H1 (cell line): ENCODE data around the gene ATP6V0A1. TPM values are rescaled to one million over a fixed set of nuclear protein-coding genes. Genes with fewer than 3 reads are reported as not detected.

Source experiments
- CTCF ChIA-PET: fragments of 300-600 bp; sonication (Branson Sonifier 250); formaldehyde crosslinking; loops from one replicate; lab custom pipeline; 2021; ENCODE audit not compliant: partially characterized antibody; lab: Charles Lee
- POLR2A ChIA-PET: fragments of 300-600 bp; sonication (Branson Sonifier 250); formaldehyde crosslinking; loops from one replicate; lab custom pipeline; 2021; ENCODE audit warnings: inconsistent platforms; ENCODE audit not compliant: partially characterized antibody; lab: Charles Lee
- DNase-seq, 2 experiments: peaks; one replicate each; pipeline versions ENCODE4 v3.0.0 to v3.0.0-alpha.2; 2010 to 2022; ENCODE audit warnings: low spot score in 2 of 2, low read depth in 1 of 2, mixed read lengths in 1 of 2
- FAIRE-seq: peaks from 2 replicates; lab custom pipeline; 2011; peaks lifted over from hg19 to GRCh38; lab: Jason Lieb, UNC
- H2AFZ ChIP-seq: 2 replicates; pipeline ENCODE4 v1.8.1; 2012; ENCODE audit warnings: low read length, inconsistent platforms
- H2AK5ac ChIP-seq: 2 replicates; pipeline ENCODE4 v1.6.1; 2013; ENCODE audit warnings: low read depth, low read length
- H2BK120ac ChIP-seq: replicated peaks from 2 replicates; pipeline ENCODE3; 2013; ENCODE audit warnings: low read depth, low read length, inconsistent platforms
- H2BK12ac ChIP-seq: 2 replicates; pipeline ENCODE4 v1.6.1; 2013; ENCODE audit warnings: low read depth, low read length
- H2BK15ac ChIP-seq: 2 replicates; pipeline ENCODE4 v1.6.1; 2013; ENCODE audit warnings: low read length
- H2BK20ac ChIP-seq: 2 replicates; pipeline ENCODE4 v1.6.1; 2013; ENCODE audit warnings: low read length
- H2BK5ac ChIP-seq: 2 replicates; pipeline ENCODE4 v1.6.1; 2013; ENCODE audit warnings: low read depth, low read length
- H3K14ac ChIP-seq: 2 replicates; pipeline ENCODE4 v1.6.1; 2013; ENCODE audit warnings: inconsistent platforms; ENCODE audit not compliant: insufficient read length
- H3K18ac ChIP-seq: 2 replicates; pipeline ENCODE4 v1.6.1; 2013; ENCODE audit warnings: low read length; ENCODE audit errors: extremely low read depth
- H3K23ac ChIP-seq: 2 replicates; pipeline ENCODE4 v1.6.1; 2013; ENCODE audit warnings: inconsistent platforms; ENCODE audit not compliant: insufficient read length
- H3K23me2 ChIP-seq: 2 replicates; pipeline ENCODE4 v1.6.1; 2013; ENCODE audit warnings: low read depth, low read length
- H3K27ac ChIP-seq: 2 replicates; pipeline ENCODE4 v1.6.1; 2011; ENCODE audit warnings: low read depth, low read length, inconsistent platforms
- H3K27me3 ChIP-seq, 4 experiments: replicated peaks in 1 of 4; 1 replicate in 1 of 4; 2 replicates in 3 of 4; pipeline versions ENCODE4 v1.6.1 to v1.8.1; 2011 to 2013; ENCODE audit warnings: low read length in 3 of 4, mild to moderate bottlenecking in 3 of 4, inconsistent platforms in 2 of 4, mixed read lengths in 2 of 4, moderate library complexity in 1 of 4; ENCODE audit not compliant: control insufficient read depth in 3 of 4, insufficient read depth in 3 of 4; ENCODE audit errors: extremely low read depth in 1 of 4
- H3K36me3 ChIP-seq, 4 experiments: 2 replicates each; pipeline versions ENCODE4 v1.6.1 to v1.8.1; 2011 to 2013; ENCODE audit warnings: mild to moderate bottlenecking in 4 of 4, low read length in 3 of 4, moderate library complexity in 2 of 4, control low read depth in 1 of 4, inconsistent platforms in 1 of 4; ENCODE audit not compliant: insufficient read depth in 4 of 4, control insufficient read depth in 2 of 4
- H3K4ac ChIP-seq: replicated peaks from 2 replicates; pipeline ENCODE3; 2013; ENCODE audit warnings: low read length, low read depth, mixed read lengths, inconsistent platforms; ENCODE audit not compliant: insufficient read length
- H3K4me1 ChIP-seq, 4 experiments: replicated peaks in 1 of 4; 1 replicate in 1 of 4; 2 replicates in 3 of 4; pipeline versions ENCODE4 v1.6.1 to v1.8.1; 2011 to 2013; ENCODE audit warnings: low read length in 3 of 4, inconsistent platforms in 2 of 4, mixed read lengths in 1 of 4; ENCODE audit not compliant: insufficient read depth in 4 of 4, control insufficient read depth in 3 of 4
- H3K4me2 ChIP-seq, 2 experiments: 2 replicates each; pipeline versions ENCODE4 v1.6.1 to v1.8.1; 2011 to 2013; ENCODE audit warnings: low read depth in 2 of 2, low read length in 2 of 2, control low read depth in 1 of 2, inconsistent platforms in 1 of 2, mild to moderate bottlenecking in 1 of 2; ENCODE audit not compliant: insufficient read depth in 1 of 2
- H3K4me3 ChIP-seq, 4 experiments: fragments of 200-600, 300-600 bp in 1 of 4; sonication (generic), shearing (Covaris generic), sonication (Bioruptor Twin) in 1 of 4; 2 replicates each; pipeline versions ENCODE4 v1.5.1 to v1.8.1; 2011 to 2016; ENCODE audit warnings: low read length in 4 of 4, low read depth in 3 of 4, control low read depth in 2 of 4, inconsistent platforms in 2 of 4, mild to moderate bottlenecking in 2 of 4, mixed read lengths in 1 of 4, moderate library complexity in 1 of 4; ENCODE audit not compliant: insufficient read depth in 2 of 4; ENCODE audit errors: extremely low read depth in 1 of 4
- H3K56ac ChIP-seq: replicated peaks from 2 replicates; pipeline ENCODE3; 2013; ENCODE audit warnings: low read depth, mild to moderate bottlenecking, mixed read lengths, low read length, inconsistent platforms; ENCODE audit not compliant: insufficient read length
- H3K79me1 ChIP-seq: 2 replicates; pipeline ENCODE4 v1.6.1; 2013; ENCODE audit warnings: low read depth, low read length, control low read depth
- H3K79me2 ChIP-seq, 2 experiments: 2 replicates each; pipeline versions ENCODE4 v1.6.1 to v1.8.1; 2012 to 2013; ENCODE audit warnings: low read length in 2 of 2, mild to moderate bottlenecking in 2 of 2, inconsistent platforms in 1 of 2; ENCODE audit not compliant: insufficient read depth in 2 of 2, control insufficient read depth in 1 of 2
- H3K9ac ChIP-seq, 4 experiments: replicated peaks in 1 of 4; 1 replicate in 1 of 4; 2 replicates in 3 of 4; pipeline versions ENCODE4 v1.6.1 to v1.8.1; 2011 to 2013; ENCODE audit warnings: low read depth in 3 of 4, low read length in 3 of 4, control low read depth in 2 of 4, mild to moderate bottlenecking in 2 of 4, moderate library complexity in 2 of 4, inconsistent platforms in 1 of 4; ENCODE audit errors: extremely low read depth in 1 of 4
- H3K9me3 ChIP-seq, 2 experiments: 2 replicates each; pipeline versions ENCODE4 v1.6.1 to v1.8.1; 2012 to 2013; ENCODE audit warnings: mild to moderate bottlenecking in 2 of 2, moderate library complexity in 2 of 2, control low read depth in 1 of 2, inconsistent platforms in 1 of 2, low read depth in 1 of 2, low read length in 1 of 2, mixed read lengths in 1 of 2; ENCODE audit not compliant: insufficient read depth in 2 of 2
- H4K20me1 ChIP-seq, 2 experiments: replicated peaks in 1 of 2; 2 replicates each; pipeline versions ENCODE3 to v1.8.1; 2011 to 2013; ENCODE audit warnings: inconsistent platforms in 2 of 2, low read length in 2 of 2, mild to moderate bottlenecking in 1 of 2; ENCODE audit not compliant: insufficient read depth in 2 of 2, control insufficient read depth in 1 of 2
- H4K5ac ChIP-seq: 2 replicates; pipeline ENCODE4 v1.6.1; 2013; ENCODE audit warnings: low read length, low read depth, mixed read lengths, inconsistent platforms; ENCODE audit not compliant: insufficient read length
- H4K8ac ChIP-seq: 2 replicates; pipeline ENCODE4 v1.8.0; 2013; ENCODE audit warnings: mild to moderate bottlenecking, moderate library complexity, low read length, inconsistent platforms; ENCODE audit not compliant: insufficient read depth; ENCODE audit errors: extremely low read depth
- H4K91ac ChIP-seq: replicated peaks from 2 replicates; pipeline ENCODE3; 2013; ENCODE audit warnings: low read length, mixed read lengths, inconsistent platforms; ENCODE audit not compliant: insufficient read length
- BRCA1 ChIP-seq: IDR thresholded peaks from 2 replicates; pipeline ENCODE4 v1.6.1; 2012; ENCODE audit warnings: low read depth, low read length, improper control_type of control experiment
- POLR2A ChIP-seq, 2 experiments: IDR thresholded peaks; 1 replicate in 1 of 2; 2 replicates in 1 of 2; pipeline ENCODE4 v1.6.1; 2011; ENCODE audit warnings: low read depth in 2 of 2, low read length in 2 of 2, mild to moderate bottlenecking in 2 of 2; ENCODE audit errors: control extremely low read depth in 1 of 2
- POU5F1 ChIP-seq: IDR thresholded peaks from 2 replicates; pipeline ENCODE4 v1.6.1; 2011; ENCODE audit warnings: low read depth, mild to moderate bottlenecking, low read length, moderate library complexity
- SAP30 ChIP-seq: fragments of 300-600 bp; sonication (generic); IDR thresholded peaks from 2 replicates; pipeline ENCODE4 v1.7.1; 2012; ENCODE audit warnings: low read length, moderate library complexity, mild to moderate bottlenecking, inconsistent platforms; ENCODE audit not compliant: insufficient read depth, insufficient replicate concordance
- SIN3A ChIP-seq, 2 experiments: IDR thresholded peaks in 1 of 2; conservative IDR thresholded peaks in 1 of 2; 2 replicates each; pipeline ENCODE4 v1.6.1; 2011 to 2012; ENCODE audit warnings: low read length in 2 of 2, improper control_type of control experiment in 1 of 2, low read depth in 1 of 2, mild to moderate bottlenecking in 1 of 2
- SP2 ChIP-seq: IDR thresholded peaks from 2 replicates; pipeline ENCODE4 v1.6.1; 2012; ENCODE audit warnings: mild to moderate bottlenecking, low read length, inconsistent platforms
- SP4 ChIP-seq: IDR thresholded peaks from 2 replicates; pipeline ENCODE4 v1.6.1; 2012; ENCODE audit warnings: low read length, inconsistent platforms
- TAF7 ChIP-seq: optimal IDR thresholded peaks from 2 replicates; pipeline ENCODE3; 2011; ENCODE audit warnings: low read depth, mild to moderate bottlenecking, inconsistent platforms, low read length, moderate library complexity, borderline replicate concordance
- TBP ChIP-seq: IDR thresholded peaks from 2 replicates; pipeline ENCODE4 v1.6.1; 2011; ENCODE audit warnings: low read depth, low read length, improper control_type of control experiment
- TEAD4 ChIP-seq: IDR thresholded peaks from 2 replicates; pipeline ENCODE4 v1.6.1; 2012; ENCODE audit warnings: low read depth, low read length, inconsistent platforms, mixed read lengths
- WGBS, 2 experiments: shearing (Covaris generic) in 1 of 2; methylation state at CpG; one replicate each; pipeline versions ENCODE4 v1.1.6 to v1.1.7; 2013 to 2015; ENCODE audit warnings: low lambda C conversion rate in 2 of 2, mixed read lengths in 2 of 2, inconsistent platforms in 1 of 2, low coverage in 1 of 2, missing lambda C conversion rate in 1 of 2; ENCODE audit not compliant: insufficient replicate concordance in 2 of 2, insufficient coverage in 1 of 2, insufficient read length in 1 of 2; ENCODE audit errors: extremely low coverage in 1 of 2, missing lambda C conversion rate in 1 of 2; 5-methylcytosine and 5-hydroxymethylcytosine counted together
- polyA plus RNA-seq, 7 experiments: library from polyadenylated mRNA; depleted of rRNA in 3 of 7; stranded (reverse) in 5 of 7; unstranded in 2 of 7; fragments of >200 nt in 5 of 7; fragments of 200-250 nt in 2 of 7; gene quantifications; 1 replicate in 5 of 7; 2 replicates in 1 of 7; 4 replicates in 1 of 7; pipeline versions ENCODE4 v1.2.1 to v1.2.3, GENCODE V29; 2011 to 2013; ENCODE audit warnings: missing spikeins in 2 of 7, mixed read lengths in 2 of 7
- total RNA-seq: library from RNA; stranded (reverse); fragmentation: NEBNext Ultra II Directional; extraction: Animal tissue kit (Norgen Biotek cat#: 25700); gene quantifications from 2 replicates; pipeline ENCODE4 v1.2.1, GENCODE V29; 2021
- TF ChIP-seq, protein P1 (sequence below): IDR thresholded peaks from 2 replicates; pipeline ENCODE4 v1.6.1; 2012; ENCODE audit warnings: inconsistent platforms
- TF ChIP-seq, protein P2 (sequence below): IDR thresholded peaks from 2 replicates; pipeline ENCODE4 v1.6.1; 2012; ENCODE audit warnings: inconsistent platforms

The ATP6V0A1 gene
- total and polyA plus RNA-seq, 2 of the 8 experiments (the other 6 are each of a cell fraction or from before 2014, with no cell fraction given), result 55.3 to 63.4 TPM

DNA sequence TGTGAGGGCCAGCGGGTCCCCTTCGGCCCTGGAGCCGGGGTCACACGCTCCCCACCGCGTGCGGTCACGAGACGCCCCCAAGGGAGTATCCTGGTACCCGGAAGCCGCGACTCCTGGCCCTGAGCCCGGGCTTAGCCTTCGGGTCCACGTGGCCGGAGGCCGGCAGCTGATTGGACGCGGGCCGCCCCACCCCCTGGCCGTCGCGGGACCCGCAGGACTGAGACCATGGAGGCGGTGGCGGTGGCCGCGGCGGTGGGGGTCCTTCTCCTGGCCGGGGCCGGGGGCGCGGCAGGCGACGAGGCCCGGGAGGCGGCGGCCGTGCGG is 77.3 kb downstream of the ATP6V0A1 start, which contains the start of gene NAGLU:
TSS of gene NAGLU (plus strand) at position 194 of the 324 bp plus-strand sequence. CDS start at position 226, 32 bp downstream.
- Histone ChIP-seq H3K14ac (no peak within 1 kb of the TSS), H2BK5ac (peak within 1 kb of the TSS; percentile 93), H3K9me3 (no peaks in the 10 kb centered on the region), H2BK12ac (peak within 1 kb of the TSS; percentile 96; the same call in 1 of the 2 replicates), H4K8ac (peak within 1 kb of the TSS; percentile 95), H3K4me1 (peaks cover 0 to 15% (median 13%) of the 10 kb centered on the region in 4 experiments; a peak in 6 of 7 replicates), H3K27me3 (peaks cover 0 to 6% (median 0%) of the 10 kb centered on the region in 4 experiments; a peak in 2 of 7 replicates), H2BK20ac (peak within 1 kb of the TSS; percentile 80; the same call in 1 of the 2 replicates), H3K36me3 (peaks cover 0 to 6% (median 2%) of the 10 kb centered on the region in 4 experiments; a peak in 2 of 8 replicates), H2AFZ (0 out of 2 replicates have a peak within 1 kb of the TSS, but pooled peaks have one; percentile 3), H3K56ac (peak within 1 kb of the TSS; percentile 34), H4K5ac (peak within 1 kb of the TSS; percentile 70), H4K91ac (peak within 1 kb of the TSS; percentile 45), H3K4me2 (peak within 1 kb of the TSS; percentile 94 to 95), H3K27ac (peak within 1 kb of the TSS; percentile 66), H3K9ac (peak within 1 kb of the TSS; percentile 56 to 88 (median 66)), H3K4me3 (peak within 1 kb of the TSS; percentile 50 to 72 (median 62)), H2BK15ac (peak within 1 kb of the TSS; percentile 75; the same call in 1 of the 2 replicates), H4K20me1 (peaks cover 1 to 2% of the 10 kb centered on the region in 2 experiments), H2BK120ac (peak within 1 kb of the TSS; percentile 56), H3K23me2 (peaks cover 9% of the 10 kb centered on the region), H3K4ac (peak within 1 kb of the TSS; percentile 97), H2AK5ac (peak within 1 kb of the TSS; percentile 70; the same call in 1 of the 2 replicates), H3K18ac (peak within 1 kb of the TSS; percentile 96), H3K79me1 (no peaks in the 10 kb centered on the region; the same call in 1 of the 2 replicates), H3K79me2 (no peaks in the 10 kb centered on the region), H3K23ac (no peak within 1 kb of the TSS)
- POLR2A ChIA-PET, result interaction anchor here (0.8 to 4.3 kb wide), 12 partner anchors 9 to 263 kb away, joined by 3 to 43 read pairs (median 4); partner anchors contain the start of genes CAVIN1, CNTD1, COA3 and COASY
- DNase-seq (peak in 1 of 2 experiments; percentile 93), FAIRE-seq (no peak)
- CTCF ChIA-PET, result interaction anchor here (1.0 to 5.1 kb wide), 5 partner anchors 9 to 19 kb away, joined by 4 to 28 read pairs (median 10); no protein-coding TSS in a partner anchor
- WGBS, 2 experiments, result 3% methylated on average over 29 of the region's 40 CpGs; no CpG with 5 or more reads in 1 of the 2 experiments
- TF ChIP-seq POLR2A (IDR thresholded peaks at IDR 0.05; ENCODE audit: control extremely low read depth in 1 of 2, low read depth in 2 of 2, low read length in 2 of 2), result no peak
- TF ChIP-seq TBP, result peak; percentile 20; the same call in 1 of the 2 replicates
- no peak for TF ChIP-seq TEAD4
- TF ChIP-seq SAP30, result no peak
- TF ChIP-seq SIN3A (conservative IDR thresholded peaks at IDR 0.05 in 1 of 2, IDR thresholded peaks at IDR 0.05 in 1 of 2; ENCODE audit: low read depth in 1 of 2, low read length in 2 of 2), result peak; percentile 11 to 68; a peak in 2 of 4 replicates
- no peak for TF ChIP-seq BRCA1
- no peak for TF ChIP-seq SP4
- no peak for TF ChIP-seq POU5F1
- TF ChIP-seq, protein P1, sequence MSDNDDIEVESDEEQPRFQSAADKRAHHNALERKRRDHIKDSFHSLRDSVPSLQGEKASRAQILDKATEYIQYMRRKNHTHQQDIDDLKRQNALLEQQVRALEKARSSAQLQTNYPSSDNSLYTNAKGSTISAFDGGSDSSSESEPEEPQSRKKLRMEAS, result peak; percentile 80
- TF ChIP-seq TAF7, result peak; percentile 16
- no peak for TF ChIP-seq SP2
- TF ChIP-seq, protein P2, sequence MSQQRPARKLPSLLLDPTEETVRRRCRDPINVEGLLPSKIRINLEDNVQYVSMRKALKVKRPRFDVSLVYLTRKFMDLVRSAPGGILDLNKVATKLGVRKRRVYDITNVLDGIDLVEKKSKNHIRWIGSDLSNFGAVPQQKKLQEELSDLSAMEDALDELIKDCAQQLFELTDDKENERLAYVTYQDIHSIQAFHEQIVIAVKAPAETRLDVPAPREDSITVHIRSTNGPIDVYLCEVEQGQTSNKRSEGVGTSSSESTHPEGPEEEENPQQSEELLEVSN, result peak; percentile 63; the same call in 1 of the 2 replicates
